ENCODE measurements around the gene CHRND.

The CHRND gene

DNA sequence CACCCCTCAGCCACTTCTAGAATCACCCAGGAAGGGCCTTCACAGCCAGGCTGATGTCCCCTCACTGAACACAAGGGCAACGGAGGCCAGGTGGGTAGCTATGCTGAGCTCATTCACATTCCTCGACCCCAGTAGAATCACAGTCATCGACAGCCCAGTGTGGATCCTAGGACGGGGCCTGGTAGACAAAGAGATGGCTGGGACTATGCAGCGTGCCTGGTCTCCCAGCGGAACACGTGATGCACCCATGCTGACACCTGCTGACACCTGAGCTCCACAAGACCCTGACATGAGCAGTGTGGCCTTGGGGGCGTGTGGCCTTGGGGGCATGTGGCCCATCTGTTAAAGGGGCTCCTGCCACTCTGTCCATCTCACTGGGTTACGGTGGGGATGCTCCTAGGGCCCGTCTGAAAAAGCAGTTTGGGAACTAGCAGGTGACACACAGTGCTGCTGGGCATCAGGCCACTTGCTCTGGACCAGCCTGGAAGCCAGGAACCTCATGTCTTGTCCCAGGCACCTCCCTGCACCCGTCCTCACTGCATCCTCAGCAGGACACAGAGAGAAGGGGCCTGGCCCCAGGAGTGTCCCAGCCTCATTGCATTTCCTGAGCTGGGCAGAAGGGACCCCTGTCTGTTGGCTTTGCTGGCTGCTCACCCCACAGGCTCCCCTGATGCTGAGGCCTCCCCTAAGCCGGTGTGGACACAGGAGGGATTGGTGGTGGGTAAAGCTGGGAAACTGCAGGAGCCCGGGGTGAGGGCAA is 48.0 kb upstream of the CHRND start:
- Histone ChIP-seq H3K4me1 (ENCODE audit: control insufficient read depth, insufficient read depth, low read length) (peaks cover 2% of the 10 kb centered on the region; the same call in 1 of the 2 replicates), H3K4me3 (ENCODE audit: low read depth, low read length) (no peak overlapping the region), H3K27ac (ENCODE audit: extremely low read depth, low read depth, low read length) (no peak overlapping the region), H3K9me3 (ENCODE audit: control insufficient read depth, insufficient read depth, low read depth, low read length) (no peaks in the 10 kb centered on the region), H3K36me3 (ENCODE audit: control insufficient read depth in 2 of 2, insufficient read depth in 1 of 2, low read length in 2 of 2) (peaks cover 0 to 4% of the 10 kb centered on the region in 2 experiments; a peak in 1 of 3 replicates)
- no peak for TF ChIP-seq SCRT1 (tag by site-specific recombination; IDR thresholded peaks at IDR 0.05; ENCODE audit: borderline replicate concordance)
- TF ChIP-seq ZNF626 (tag by site-specific recombination; IDR thresholded peaks at IDR 0.05), result no peak
- no peak for TF ChIP-seq ZNF341 (tag by site-specific recombination; IDR thresholded peaks at IDR 0.05; ENCODE audit: low read depth)
- TF ChIP-seq IKZF3 (tag by site-specific recombination; IDR thresholded peaks at IDR 0.05), result no peak
- no peak for TF ChIP-seq ZNF175 (tag by site-specific recombination; IDR thresholded peaks at IDR 0.05)
- TF ChIP-seq ZSCAN23 (tag by site-specific recombination; IDR thresholded peaks at IDR 0.05), result no peak
- no peak for TF ChIP-seq ZNF394 (tag by site-specific recombination; IDR thresholded peaks at IDR 0.05; ENCODE audit: borderline replicate concordance)
- TF ChIP-seq SP3 (tag by site-specific recombination; IDR thresholded peaks at IDR 0.05), result no peak
- ChIA-PET CTCF (interaction anchor here (0.7 to 2.3 kb wide), 2 partner anchors 30 to 79 kb away, joined by 4 to 7 read pairs; no protein-coding TSS in a partner anchor), POLR2A (no interaction called here)

GRCh38 chr2:232478571-232479340 is 47.2 kb upstream of the CHRND start:
- H3K4me1 ChIP-seq (ENCODE audit: control insufficient read depth, insufficient read depth, low read length), result 0 out of 2 replicates have a peak, but pooled peaks cover 2% of the 10 kb centered on the region
- TF ChIP-seq ZNF146 (tag by site-specific recombination; IDR thresholded peaks at IDR 0.05), result no peak
- TF ChIP-seq ZNF658 (tag by site-specific recombination; IDR thresholded peaks at IDR 0.05), result no peak
- TF ChIP-seq, protein P1, sequence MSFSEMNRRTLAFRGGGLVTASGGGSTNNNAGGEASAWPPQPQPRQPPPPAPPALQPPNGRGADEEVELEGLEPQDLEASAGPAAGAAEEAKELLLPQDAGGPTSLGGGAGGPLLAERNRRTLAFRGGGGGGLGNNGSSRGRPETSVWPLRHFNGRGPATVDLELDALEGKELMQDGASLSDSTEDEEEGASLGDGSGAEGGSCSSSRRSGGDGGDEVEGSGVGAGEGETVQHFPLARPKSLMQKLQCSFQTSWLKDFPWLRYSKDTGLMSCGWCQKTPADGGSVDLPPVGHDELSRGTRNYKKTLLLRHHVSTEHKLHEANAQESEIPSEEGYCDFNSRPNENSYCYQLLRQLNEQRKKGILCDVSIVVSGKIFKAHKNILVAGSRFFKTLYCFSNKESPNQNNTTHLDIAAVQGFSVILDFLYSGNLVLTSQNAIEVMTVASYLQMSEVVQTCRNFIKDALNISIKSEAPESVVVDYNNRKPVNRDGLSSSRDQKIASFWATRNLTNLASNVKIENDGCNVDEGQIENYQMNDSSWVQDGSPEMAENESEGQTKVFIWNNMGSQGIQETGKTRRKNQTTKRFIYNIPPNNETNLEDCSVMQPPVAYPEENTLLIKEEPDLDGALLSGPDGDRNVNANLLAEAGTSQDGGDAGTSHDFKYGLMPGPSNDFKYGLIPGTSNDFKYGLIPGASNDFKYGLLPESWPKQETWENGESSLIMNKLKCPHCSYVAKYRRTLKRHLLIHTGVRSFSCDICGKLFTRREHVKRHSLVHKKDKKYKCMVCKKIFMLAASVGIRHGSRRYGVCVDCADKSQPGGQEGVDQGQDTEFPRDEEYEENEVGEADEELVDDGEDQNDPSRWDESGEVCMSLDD (tag by site-specific recombination; IDR thresholded peaks at IDR 0.05), result no peak
- no peak for TF ChIP-seq ZNF302 (tag by site-specific recombination; IDR thresholded peaks at IDR 0.05; ENCODE audit: low read depth)
- no peak for TF ChIP-seq ZNF157 (tag by site-specific recombination; IDR thresholded peaks at IDR 0.05)
- TF ChIP-seq ZNF530 (tag by site-specific recombination; IDR thresholded peaks at IDR 0.05; ENCODE audit: low read depth), result no peak
- no peak for TF ChIP-seq ZBTB20 (tag by site-specific recombination; IDR thresholded peaks at IDR 0.05)
- no peak for TF ChIP-seq ZNF521 (tag by site-specific recombination; IDR thresholded peaks at IDR 0.05)
- TF ChIP-seq ZNF768 (tag by site-specific recombination; IDR thresholded peaks at IDR 0.05), result no peak
- no peak for TF ChIP-seq ZNF202 (tag by site-specific recombination; IDR thresholded peaks at IDR 0.05; ENCODE audit: borderline replicate concordance)
- TF ChIP-seq ZNF558 (tag by site-specific recombination; IDR thresholded peaks at IDR 0.05), result no peak
- TF ChIP-seq ZNF292 (tag by site-specific recombination; IDR thresholded peaks at IDR 0.05; ENCODE audit: borderline replicate concordance, low read depth), result no peak
- no peak for TF ChIP-seq ZNF398 (tag by site-specific recombination; IDR thresholded peaks at IDR 0.05)
- TF ChIP-seq ZFP69B (tag by site-specific recombination; IDR thresholded peaks at IDR 0.05), result no peak
- no peak for TF ChIP-seq ZIC2 (tag by site-specific recombination; IDR thresholded peaks at IDR 0.05)
- no peak for TF ChIP-seq ZNF555 (tag by site-specific recombination; conservative IDR thresholded peaks at IDR 0.05)
- no peak for TF ChIP-seq ZNF416 (tag by site-specific recombination; IDR thresholded peaks at IDR 0.05)
- no peak for TF ChIP-seq ZNF138 (tag by site-specific recombination; IDR thresholded peaks at IDR 0.05; ENCODE audit: borderline replicate concordance)
- no peak for TF ChIP-seq SCRT2 (tag by site-specific recombination; IDR thresholded peaks at IDR 0.05)
- TF ChIP-seq INSM2 (tag by site-specific recombination; IDR thresholded peaks at IDR 0.05), result no peak
- ChIA-PET CTCF (interaction anchor here (0.7 to 2.3 kb wide), 2 partner anchors 31 to 52 kb away, joined by 3 to 7 read pairs; no protein-coding TSS in a partner anchor), POLR2A (no interaction called here)
- peaks cover 0 to 5% of the 10 kb centered on the region in 2 experiments; a peak in 1 of 3 replicates for H3K36me3 ChIP-seq (ENCODE audit: control insufficient read depth in 2 of 2, insufficient read depth in 1 of 2, low read length in 2 of 2)
- H3K4me3 ChIP-seq (ENCODE audit: low read depth, low read length), result no peak overlapping the region
- H3K27ac ChIP-seq (ENCODE audit: extremely low read depth, low read depth, low read length), result no peak overlapping the region
- H3K9me3 ChIP-seq (ENCODE audit: control insufficient read depth, insufficient read depth, low read depth, low read length), result no peaks in the 10 kb centered on the region
